GM12874 (cell line): Measurements from ENCODE around the gene MAP3K7.
A peak's percentile ranks its signal among the peaks of the same experiment; 100 is the strongest.

Experiments used
- TF ChIP-seq, protein P1 (sequence below): IDR thresholded peaks from 2 replicates; pipeline ENCODE4 v1.5.1; 2011; ENCODE audit warnings: low read depth, mild to moderate bottlenecking, control low read depth, low read length, moderate library complexity; ENCODE audit not compliant: insufficient read depth

Gene MAP3K7

GRCh38 chr6:90478789-90479602 is 107.9 kb downstream of the MAP3K7 start:
- TF ChIP-seq, protein P1, sequence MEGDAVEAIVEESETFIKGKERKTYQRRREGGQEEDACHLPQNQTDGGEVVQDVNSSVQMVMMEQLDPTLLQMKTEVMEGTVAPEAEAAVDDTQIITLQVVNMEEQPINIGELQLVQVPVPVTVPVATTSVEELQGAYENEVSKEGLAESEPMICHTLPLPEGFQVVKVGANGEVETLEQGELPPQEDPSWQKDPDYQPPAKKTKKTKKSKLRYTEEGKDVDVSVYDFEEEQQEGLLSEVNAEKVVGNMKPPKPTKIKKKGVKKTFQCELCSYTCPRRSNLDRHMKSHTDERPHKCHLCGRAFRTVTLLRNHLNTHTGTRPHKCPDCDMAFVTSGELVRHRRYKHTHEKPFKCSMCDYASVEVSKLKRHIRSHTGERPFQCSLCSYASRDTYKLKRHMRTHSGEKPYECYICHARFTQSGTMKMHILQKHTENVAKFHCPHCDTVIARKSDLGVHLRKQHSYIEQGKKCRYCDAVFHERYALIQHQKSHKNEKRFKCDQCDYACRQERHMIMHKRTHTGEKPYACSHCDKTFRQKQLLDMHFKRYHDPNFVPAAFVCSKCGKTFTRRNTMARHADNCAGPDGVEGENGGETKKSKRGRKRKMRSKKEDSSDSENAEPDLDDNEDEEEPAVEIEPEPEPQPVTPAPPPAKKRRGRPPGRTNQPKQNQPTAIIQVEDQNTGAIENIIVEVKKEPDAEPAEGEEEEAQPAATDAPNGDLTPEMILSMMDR = peak; percentile 71

DNA sequence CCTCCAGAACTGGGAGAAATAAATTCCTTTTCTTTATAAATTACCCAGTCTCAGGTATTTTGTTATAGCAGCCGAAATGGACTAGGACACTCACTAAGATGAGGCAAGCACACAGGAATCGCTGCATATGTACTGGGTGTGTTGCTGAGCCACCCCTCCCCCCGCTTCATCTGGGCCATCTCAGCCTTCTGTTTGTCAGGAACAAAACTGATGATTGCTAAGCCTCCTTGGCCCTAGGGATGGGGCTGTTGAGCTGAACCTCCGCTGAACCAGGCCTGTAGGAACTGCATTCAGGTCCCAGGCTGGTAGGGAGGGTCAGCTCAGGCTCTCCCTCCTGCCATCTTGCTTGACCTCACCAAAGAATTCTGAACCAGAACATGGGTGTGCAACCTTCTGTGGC is 108.6 kb downstream of the MAP3K7 start:
- TF ChIP-seq, protein P1 = no peak

GRCh38 chr6:90477366-90477765 is 109.5 kb downstream of the MAP3K7 start:
- TF ChIP-seq, protein P1 = no peak

- TF ChIP-seq, protein P1 = no peak
Measured at GRCh38 chr6:90472716-90473115, 114.2 kb downstream of the MAP3K7 start.

GRCh38 chr6:90471263-90471662 is 115.6 kb downstream of the MAP3K7 start:
- TF ChIP-seq, protein P1 = no peak

GRCh38 chr6:90469906-90470305 is 117.0 kb downstream of the MAP3K7 start:
- TF ChIP-seq, protein P1 = no peak

DNA sequence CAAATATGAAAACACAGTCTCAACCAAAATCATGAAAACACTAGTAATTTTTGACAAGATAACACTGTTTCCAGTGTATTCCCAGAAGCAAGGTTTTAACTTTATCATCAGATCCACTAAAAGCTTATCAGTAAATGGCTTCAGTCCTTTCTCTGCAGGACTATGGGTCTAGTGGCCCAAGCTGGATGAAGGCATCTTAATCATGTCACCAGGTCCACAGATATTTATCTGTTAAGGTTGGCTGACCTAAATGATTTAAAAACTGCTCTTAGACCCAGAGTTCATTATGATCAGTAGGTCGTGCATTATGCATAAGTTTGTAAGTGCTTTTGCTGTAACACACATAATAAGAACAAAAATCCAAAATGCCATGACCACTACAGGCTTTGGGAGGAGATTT is 118.0 kb downstream of the MAP3K7 start:
- TF ChIP-seq, protein P1 = no peak
